K562 (cell line): ENCODE measurements around the gene SNRPD2. TPM values are rescaled to one million over a fixed set of nuclear protein-coding genes. Genes with fewer than 3 reads are reported as not detected.
A peak's percentile ranks its signal among the peaks of the same experiment; 100 is the strongest.

Experiments
- ATAC-seq: fragments of 200-7000 bp; cut with Tn5 transposase; 3 replicates; pipeline ENCODE4 v1.9.1; 2020; ENCODE audit warnings: moderate library complexity
- BruUV-seq: library from RNA; stranded (reverse); fragments of 400-500 nt; replicated peaks from 2 replicates; lab custom pipeline; 2021; lab: Mats Ljungman, UMichigan
- CTCF ChIA-PET: fragments of 300-600 bp; formaldehyde crosslinking; extraction: SDS; loops from one replicate; lab custom pipeline; 2021; ENCODE audit warnings: low intra/inter-chr PET ratio; lab: Yijun Ruan, JAX
- POLR2A ChIA-PET: fragments of 300-600, 350-650 bp; sonication (Branson Sonifier 250); formaldehyde crosslinking; extraction: SDS; loops from one replicate; lab custom pipeline; 2021; ENCODE audit warnings: antibody characterized with exemption, inconsistent platforms; lab: Yijun Ruan, JAX
- DNase-seq, 4 experiments: peaks; one replicate each; pipeline versions ENCODE4 v3.0.0 to v3.0.0-alpha.2; 2011 to 2018; ENCODE audit warnings: low spot score in 3 of 4, mixed read lengths in 3 of 4; ENCODE audit errors: extremely low read depth in 1 of 4
- FAIRE-seq: peaks from 2 replicates; lab custom pipeline; 2011; peaks lifted over from hg19 to GRCh38; lab: Jason Lieb, UNC
- H2AFZ ChIP-seq: 2 replicates; pipeline ENCODE4 v1.6.0; 2011; ENCODE audit warnings: low read depth, low read length, control low read depth, inconsistent platforms
- H3K27ac ChIP-seq: fragments of 200-600 bp; 3 replicates; pipeline ENCODE4 v1.8.0; 2011; ENCODE audit warnings: low read depth, mild to moderate bottlenecking, control low read depth, inconsistent platforms, low read length, moderate library complexity, mixed read lengths; ENCODE audit errors: extremely low read depth
- H3K27me3 ChIP-seq, 2 experiments: fragments of 300-600 bp in 1 of 2; 2 replicates in 1 of 2; 3 replicates in 1 of 2; pipeline versions ENCODE4 v1.6.0 to v1.8.0; 2011; ENCODE audit warnings: inconsistent platforms in 2 of 2, low read length in 2 of 2, mild to moderate bottlenecking in 1 of 2, mixed read lengths in 1 of 2, moderate library complexity in 1 of 2; ENCODE audit not compliant: control insufficient read depth in 2 of 2, insufficient read depth in 2 of 2
- H3K36me3 ChIP-seq: fragments of 300-600 bp; 3 replicates; pipeline ENCODE4 v1.8.0; 2011; ENCODE audit warnings: mild to moderate bottlenecking, low read length, inconsistent platforms; ENCODE audit not compliant: control insufficient read depth, insufficient read depth
- H3K4me1 ChIP-seq, 2 experiments: fragments of 200-600 bp in 1 of 2; replicated peaks in 1 of 2; 2 replicates in 1 of 2; 3 replicates in 1 of 2; pipeline versions ENCODE4 v1.5.1 to v1.8.0; 2011; ENCODE audit warnings: inconsistent platforms in 2 of 2, low read length in 2 of 2, mild to moderate bottlenecking in 1 of 2, mixed read lengths in 1 of 2, moderate library complexity in 1 of 2; ENCODE audit not compliant: control insufficient read depth in 2 of 2, insufficient read depth in 2 of 2
- H3K4me2 ChIP-seq: 2 replicates; pipeline ENCODE4 v1.6.1; 2011; ENCODE audit warnings: low read length, control low read depth, inconsistent platforms, mixed read lengths; ENCODE audit not compliant: insufficient read depth
- H3K4me3 ChIP-seq: fragments of 200-600 bp; sonication (generic), shearing (Covaris generic); 2 replicates; pipeline ENCODE4 v1.5.1; 2016; ENCODE audit warnings: control low read depth, inconsistent platforms
- H3K79me2 ChIP-seq: fragments of 200-600 bp; 3 replicates; pipeline ENCODE4 v1.8.0; 2011; ENCODE audit warnings: low read length, inconsistent platforms; ENCODE audit not compliant: control insufficient read depth, insufficient read depth
- H3K9ac ChIP-seq, 2 experiments: 2 replicates each; pipeline versions ENCODE4 v1.6.0 to v1.6.1; 2011; ENCODE audit warnings: low read depth in 2 of 2, low read length in 2 of 2, control low read depth in 1 of 2, inconsistent platforms in 1 of 2, mild to moderate bottlenecking in 1 of 2, mixed read lengths in 1 of 2; ENCODE audit not compliant: insufficient read depth in 1 of 2
- H3K9me1 ChIP-seq: one replicate; pipeline ENCODE4 v1.6.0; 2011; ENCODE audit warnings: inconsistent platforms, mild to moderate bottlenecking, low read length, moderate library complexity; ENCODE audit not compliant: control insufficient read depth, insufficient read depth
- H3K9me3 ChIP-seq: replicated peaks from 2 replicates; pipeline ENCODE4 v1.5.1; 2011; ENCODE audit warnings: low read depth, low read length, inconsistent platforms; ENCODE audit not compliant: control insufficient read depth, insufficient read depth
- H4K20me1 ChIP-seq: replicated peaks from 2 replicates; pipeline ENCODE4 v1.6.1; 2011; ENCODE audit warnings: low read length, inconsistent platforms, mixed read lengths; ENCODE audit not compliant: control insufficient read depth, insufficient read depth
- ARID2 ChIP-seq: fragments of 450-650 bp; IDR thresholded peaks from 2 replicates; pipeline ENCODE4 v1.6.1; 2017; ENCODE audit warnings: antibody characterized with exemption, mild to moderate bottlenecking
- ETV5 ChIP-seq: sonication (generic); formaldehyde crosslinking; IDR thresholded peaks from 2 replicates; pipeline ENCODE4 v1.4.0; 2020; ENCODE audit warnings: low read depth, mild to moderate bottlenecking, missing genetic modification reagents
- KDM1A ChIP-seq, 2 experiments: fragments of 450-650 bp; IDR thresholded peaks; 2 replicates each; pipeline ENCODE4 v1.6.1; 2016; ENCODE audit warnings: mild to moderate bottlenecking in 2 of 2
- KLF1 ChIP-seq: fragments of 450-650 bp; IDR thresholded peaks from 2 replicates; pipeline ENCODE4 v1.6.1; 2016; ENCODE audit warnings: missing genetic modification characterization, missing compliant biosample characterization
- NFRKB ChIP-seq: fragments of 450-650 bp; IDR thresholded peaks from 2 replicates; pipeline ENCODE4 v1.6.1; 2016; ENCODE audit warnings: low read depth
- POLR2G ChIP-seq: fragments of 200-400 bp; formaldehyde crosslinking; IDR thresholded peaks from 2 replicates; pipeline ENCODE4 v1.6.1; 2017; ENCODE audit warnings: low read depth, mild to moderate bottlenecking, antibody characterized with exemption, low read length, moderate library complexity
- SUPT5H ChIP-seq: fragments of 450-650 bp; IDR thresholded peaks from 2 replicates; pipeline ENCODE4 v1.6.1; 2016
- WGBS: fragments of 100-300 bp; shearing (Covaris generic); methylation state at CpG from one replicate; pipeline ENCODE4 v1.1.6; 2016; ENCODE audit warnings: low coverage, mixed read lengths; ENCODE audit not compliant: insufficient coverage; ENCODE audit errors: missing lambda C conversion rate; 5-methylcytosine and 5-hydroxymethylcytosine counted together
- in situ Hi-C: fragments of 300-500 bp; cut with MboI; formaldehyde crosslinking; loops from 4 replicates; pipeline ENCODE4 v1.15.0; 2018; ENCODE audit warnings: inconsistent platforms, mixed read lengths
- intact Hi-C: fragments of 100-400 bp; cut with micrococcal nuclease; formaldehyde crosslinking; loops from 2 replicates; pipeline ENCODE4 v1.14.2; 2022
- polyA plus RNA-seq, 8 experiments: library from polyadenylated mRNA; depleted of rRNA in 4 of 8; stranded (reverse) in 5 of 8; unstranded in 3 of 8; fragments of >200 nt; fragmentation: Nextera tagmentation in 2 of 8; fragmentation: Illumina TruSeq in 1 of 8; extraction: Ambion mirVana in 2 of 8; extraction: Trizol in 1 of 8; gene quantifications; 2 replicates each; pipeline versions ENCODE4 v1.2.1 to v1.2.3, GENCODE V29; 2011 to 2014; ENCODE audit warnings: inconsistent platforms in 1 of 8, missing spikeins in 1 of 8
- total RNA-seq, 7 experiments: library from RNA; depleted of rRNA in 6 of 7; stranded (reverse); fragments of >200 nt in 6 of 7; fragmentation: Illumina TruSeq in 2 of 7; extraction: Trizol in 2 of 7; gene quantifications; 2 replicates each; pipeline versions ENCODE4 v1.2.1 to v1.2.3, GENCODE V29; 2011 to 2021; ENCODE audit warnings: low replicate concordance in 1 of 7
- TF ChIP-seq, protein P1 (sequence below): fragments of 250-450 bp; sonication (Bioruptor Pico); IDR thresholded peaks from 2 replicates; pipeline ENCODE4 v1.4.0; 2020; ENCODE audit warnings: mild to moderate bottlenecking

SNRPD2 gene
- total and polyA plus RNA-seq, 9 of the 15 experiments (the other 6 are each of a cell fraction or from before 2014, with no cell fraction given) = 728 to 4,411 (median 1,029) TPM

DNA sequence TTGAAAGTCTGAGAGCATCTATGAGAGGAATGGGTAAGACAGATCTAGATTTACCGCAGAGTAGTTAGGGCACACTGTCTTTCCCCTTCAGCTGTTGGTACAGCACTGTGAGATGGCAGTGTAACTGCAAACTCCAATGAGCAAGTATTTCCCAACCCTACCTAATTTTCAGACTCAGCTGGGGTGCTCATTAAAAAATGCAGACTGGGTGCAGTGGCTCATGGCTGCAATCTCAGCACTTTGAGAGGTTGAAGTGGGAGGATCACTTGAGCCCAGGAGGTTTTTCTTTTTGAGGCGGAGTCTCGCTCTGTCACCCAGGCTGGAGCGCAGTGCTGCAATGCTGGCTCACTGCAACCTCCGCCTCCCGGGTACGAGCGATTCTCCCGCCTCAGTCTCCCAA is 13.4 kb upstream of the SNRPD2 start:
- Histone ChIP-seq H3K9ac (no peak overlapping the region), H4K20me1 (no peaks in the 10 kb centered on the region), H3K4me3 (no peak overlapping the region), H2AFZ (no peak overlapping the region), H3K27me3 (no peaks in the 10 kb centered on the region), H3K9me3 (no peaks in the 10 kb centered on the region), H3K36me3 (peaks cover 31% of the 10 kb centered on the region; the same call in 1 of the 3 replicates), H3K9me1 (no peaks in the 10 kb centered on the region), H3K4me1 (no peaks in the 10 kb centered on the region; a peak in 1 of 5 replicates), H3K27ac (no peak overlapping the region), H3K4me2 (no peak overlapping the region), H3K79me2 (no peaks in the 10 kb centered on the region)
- intact Hi-C loops = no loop called here
- BruUV-seq = no TSS peak
- FAIRE-seq (no peak), ATAC-seq (peak; percentile 37; the same call in 2 of the 3 replicates), DNase-seq (no peak)
- POLR2A ChIA-PET = interaction anchor here (1.2 to 6.0 kb wide), 3 partner anchors 10 to 22 kb away, joined by 3 to 46 read pairs (median 16); partner anchors contain the start of genes QPCTL and SNRPD2
- TF ChIP-seq KDM1A (IDR thresholded peaks at IDR 0.05) (0 out of 4 replicates have a peak, but pooled peaks of 1 of the 2 experiments have one; percentile 8), POLR2G (peak; percentile 42; the same call in 1 of the 2 replicates), SUPT5H (peak; percentile 3; the same call in 1 of the 2 replicates), NFRKB (no peak)
- in situ Hi-C loops = no loop called here
- 66% methylated on average over 9 of the region's 9 CpGs for WGBS
- CTCF ChIA-PET = no interaction called here

DNA sequence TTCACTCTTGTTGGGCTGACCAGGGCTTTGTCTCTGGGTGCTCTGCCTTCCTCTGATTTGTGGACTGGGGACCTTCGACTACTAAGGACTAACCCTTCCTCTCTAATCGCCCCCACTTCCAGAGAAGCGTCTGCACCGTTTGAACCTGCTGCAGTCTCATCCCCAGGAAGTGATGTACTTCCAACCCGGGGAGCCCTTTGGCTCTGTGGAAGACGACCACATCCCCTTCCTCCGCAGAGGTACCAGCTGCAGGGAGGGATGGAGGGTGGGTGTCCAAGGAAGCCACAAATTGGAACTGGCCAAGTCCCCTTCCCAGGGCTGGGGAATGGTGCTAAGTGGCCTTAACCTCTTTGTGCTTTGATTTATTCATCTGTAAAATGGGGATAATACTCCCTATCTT is 9.9 kb upstream of the SNRPD2 start:
- Histone ChIP-seq H4K20me1 (no peaks in the 10 kb centered on the region), H3K9me3 (no peaks in the 10 kb centered on the region), H3K9me1 (no peaks in the 10 kb centered on the region), H3K27ac (no peak overlapping the region), H3K79me2 (no peaks in the 10 kb centered on the region; the same call in 2 of the 3 replicates), H3K9ac (no peak overlapping the region), H2AFZ (no peak overlapping the region), H3K4me3 (no peak overlapping the region), H3K27me3 (no peaks in the 10 kb centered on the region), H3K36me3 (peaks cover 41% of the 10 kb centered on the region; the same call in 2 of the 3 replicates), H3K4me1 (peaks cover 0 to 4% of the 10 kb centered on the region in 2 experiments; a peak in 2 of 5 replicates), H3K4me2 (no peak overlapping the region)
- ChIA-PET CTCF (no interaction called here), POLR2A (interaction anchor here (1.0 to 6.0 kb wide), 5 partner anchors 10 to 23 kb away, joined by 3 to 46 read pairs (median 5); partner anchors contain the start of gene SNRPD2)
- no TSS peak for BruUV-seq
- in situ Hi-C loops (no loop called here), intact Hi-C loops (no loop called here)
- TF ChIP-seq ETV5 (CRISPR knock-in tag) = no peak
- TF ChIP-seq, protein P1, sequence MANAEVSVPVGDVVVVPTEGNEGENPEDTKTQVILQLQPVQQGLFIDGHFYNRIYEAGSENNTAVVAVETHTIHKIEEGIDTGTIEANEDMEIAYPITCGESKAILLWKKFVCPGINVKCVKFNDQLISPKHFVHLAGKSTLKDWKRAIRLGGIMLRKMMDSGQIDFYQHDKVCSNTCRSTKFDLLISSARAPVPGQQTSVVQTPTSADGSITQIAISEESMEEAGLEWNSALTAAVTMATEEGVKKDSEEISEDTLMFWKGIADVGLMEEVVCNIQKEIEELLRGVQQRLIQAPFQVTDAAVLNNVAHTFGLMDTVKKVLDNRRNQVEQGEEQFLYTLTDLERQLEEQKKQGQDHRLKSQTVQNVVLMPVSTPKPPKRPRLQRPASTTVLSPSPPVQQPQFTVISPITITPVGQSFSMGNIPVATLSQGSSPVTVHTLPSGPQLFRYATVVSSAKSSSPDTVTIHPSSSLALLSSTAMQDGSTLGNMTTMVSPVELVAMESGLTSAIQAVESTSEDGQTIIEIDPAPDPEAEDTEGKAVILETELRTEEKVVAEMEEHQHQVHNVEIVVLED = no peak
- TF ChIP-seq KLF1 = no peak
- TF ChIP-seq ARID2 = no peak
- ATAC-seq (no peak), FAIRE-seq (no peak), DNase-seq (no peak)
- 70% methylated on average over 5 of the region's 7 CpGs for WGBS
